ENCODE measurements around the gene RBBP4.
"Not testable (repeated sequence)": the region's sequence is repeated elsewhere in the genome, so short reads cannot be mapped to it uniquely, and the experiment has no call there.

Gene RBBP4

GRCh38 chr1:32639489-32640075 is 11.4 kb upstream of the RBBP4 start:
- DNase-seq (ENCODE audit: low spot score) = no peak

GRCh38 chr1:32642292-32642827 is 8.6 kb upstream of the RBBP4 start:
- not testable (repeated sequence) for DNase-seq (ENCODE audit: low spot score)

- DNase-seq (ENCODE audit: low spot score) = no peak
These were observed 6.6 kb upstream of the RBBP4 start for GRCh38 chr1:32644426-32644825.

GRCh38 chr1:32647308-32648134 is 3.5 kb upstream of the RBBP4 start:
- DNase-seq (ENCODE audit: low spot score) = no peak

GRCh38 chr1:32650248-32650751 is 708 bp upstream of the RBBP4 start, which contains the start of gene ZBTB8OS:
Gene ZBTB8OS (minus strand): TSS chr1:32650550. CDS start chr1:32650529, 21 bp downstream.
- DNase-seq (ENCODE audit: low spot score) = peak; percentile 95

GRCh38 chr1:32651461-32652073 is 559 bp downstream of the RBBP4 start:
- no peak for DNase-seq (ENCODE audit: low spot score)

- no peak for DNase-seq (ENCODE audit: low spot score)
These were observed 1.4 kb downstream of the RBBP4 start for GRCh38 chr1:32652244-32652962.

GRCh38 chr1:32659581-32659980 is 8.6 kb downstream of the RBBP4 start:
- DNase-seq (ENCODE audit: low spot score) = no peak

GRCh38 chr1:32665915-32666314 is 14.9 kb downstream of the RBBP4 start:
- DNase-seq (ENCODE audit: low spot score) = no peak

GRCh38 chr1:32666901-32667566 is 16.0 kb downstream of the RBBP4 start:
- no peak for DNase-seq (ENCODE audit: low spot score)

- DNase-seq (ENCODE audit: low spot score) = not testable (repeated sequence)
These were observed 17.7 kb downstream of the RBBP4 start for GRCh38 chr1:32668716-32669115.

GRCh38 chr1:32676945-32677344 is 25.9 kb downstream of the RBBP4 start:
- no peak for DNase-seq (ENCODE audit: low spot score)

- not testable (repeated sequence) for DNase-seq (ENCODE audit: low spot score)
These were observed 29.0 kb downstream of the RBBP4 start for GRCh38 chr1:32679993-32680392.

- DNase-seq (ENCODE audit: low spot score) = no peak
These were observed 29.6 kb downstream of the RBBP4 start for GRCh38 chr1:32680642-32681041.

GRCh38 chr1:32681509-32681908 is 30.5 kb downstream of the RBBP4 start:
- no peak for DNase-seq (ENCODE audit: low spot score)

GRCh38 chr1:32681999-32682398 is 31.0 kb downstream of the RBBP4 start:
- DNase-seq (ENCODE audit: low spot score) = no peak

- DNase-seq (ENCODE audit: low spot score) = no peak
These were observed 32.4 kb downstream of the RBBP4 start for GRCh38 chr1:32683397-32683796.

GRCh38 chr1:32684167-32684811 is 33.3 kb downstream of the RBBP4 start:
- DNase-seq (ENCODE audit: low spot score) = no peak

- no peak for DNase-seq (ENCODE audit: low spot score)
These were observed 34.5 kb downstream of the RBBP4 start for GRCh38 chr1:32685498-32685897.

GRCh38 chr1:32686387-32686786 is 35.4 kb downstream of the RBBP4 start:
- no peak for DNase-seq (ENCODE audit: low spot score)

Data from SK-N-DZ (cell line).